Measurements from ENCODE around the gene NKX2-3. TPM values are rescaled to one million over a fixed set of nuclear protein-coding genes. Genes with fewer than 3 reads are reported as not detected.

The NKX2-3 gene
- total and polyA plus RNA-seq, 2 donors from 2014 or later = not detected

- FAIRE-seq (no peak), DNase-seq (no peak)
- Histone ChIP-seq H3K9ac (ENCODE audit: low read length in 3 of 3) (no peak overlapping the region), H3K27ac (ENCODE audit: low read depth in 2 of 2, low read length in 2 of 2) (no peak overlapping the region), H3K27me3 (ENCODE audit: control insufficient read depth, insufficient read depth, low read length) (peaks cover 88% of the 10 kb centered on the region), H3K4me3 (ENCODE audit: low read length in 3 of 3) (no peak overlapping the region), H3K9me3 (ENCODE audit: control insufficient read depth in 2 of 3, insufficient read depth in 1 of 3, low read length in 3 of 3) (no peaks in the 10 kb centered on the region), H3K36me3 (ENCODE audit: control insufficient read depth in 2 of 3, insufficient read depth in 3 of 3, low read length in 3 of 3) (no peaks in the 10 kb centered on the region), H3K4me1 (ENCODE audit: control insufficient read depth in 2 of 3, insufficient read depth in 2 of 3, low read depth in 1 of 3, low read length in 3 of 3) (peaks cover 0 to 2% (median 0%) of the 10 kb centered on the region in 3 donors)
- intact Hi-C loops (cut with DNase I) = no loop called here
- TF ChIP-seq CTCF (IDR thresholded peaks at IDR 0.05; ENCODE audit: borderline replicate concordance, extremely low read depth, insufficient read depth) = no peak
Measured at GRCh38 chr10:99524736-99525380, 7.9 kb upstream of the NKX2-3 start.

GRCh38 chr10:99525897-99526296 is 6.8 kb upstream of the NKX2-3 start:
- Histone ChIP-seq H3K4me1 (ENCODE audit: control insufficient read depth in 2 of 3, insufficient read depth in 2 of 3, low read depth in 1 of 3, low read length in 3 of 3) (peaks cover 0 to 2% (median 0%) of the 10 kb centered on the region in 3 donors), H3K36me3 (ENCODE audit: control insufficient read depth in 2 of 3, insufficient read depth in 3 of 3, low read length in 3 of 3) (no peaks in the 10 kb centered on the region), H3K9ac (ENCODE audit: low read length in 3 of 3) (no peak overlapping the region), H3K4me3 (ENCODE audit: low read length in 3 of 3) (no peak overlapping the region), H3K9me3 (ENCODE audit: control insufficient read depth in 2 of 3, insufficient read depth in 1 of 3, low read length in 3 of 3) (no peaks in the 10 kb centered on the region), H3K27ac (ENCODE audit: low read depth in 2 of 2, low read length in 2 of 2) (no peak overlapping the region), H3K27me3 (ENCODE audit: control insufficient read depth, insufficient read depth, low read length) (peaks cover 91% of the 10 kb centered on the region)
- intact Hi-C loops (cut with DNase I) = no loop called here
- FAIRE-seq = no peak
- DNase-seq = no peak
- no peak for TF ChIP-seq CTCF (IDR thresholded peaks at IDR 0.05; ENCODE audit: borderline replicate concordance, extremely low read depth, insufficient read depth)

- no peak for FAIRE-seq
- intact Hi-C loops (cut with DNase I) = no loop called here
- H3K27ac ChIP-seq (ENCODE audit: low read depth in 2 of 2, low read length in 2 of 2) = no peak overlapping the region
Measured at GRCh38 chr10:99526861-99527504, 5.8 kb upstream of the NKX2-3 start.

More at GRCh38 chr10:99526861-99527504, 5.8 kb upstream of the NKX2-3 start:
- no peak for TF ChIP-seq CTCF (IDR thresholded peaks at IDR 0.05; ENCODE audit: borderline replicate concordance, extremely low read depth, insufficient read depth)
- H3K9me3 ChIP-seq (ENCODE audit: control insufficient read depth in 2 of 3, insufficient read depth in 1 of 3, low read length in 3 of 3) = no peaks in the 10 kb centered on the region
- H3K4me3 ChIP-seq (ENCODE audit: low read length in 3 of 3) = no peak overlapping the region
- peaks cover 90% of the 10 kb centered on the region for H3K27me3 ChIP-seq (ENCODE audit: control insufficient read depth, insufficient read depth, low read length)
- H3K9ac ChIP-seq (ENCODE audit: low read length in 3 of 3) = no peak overlapping the region
- H3K4me1 ChIP-seq (ENCODE audit: control insufficient read depth in 2 of 3, insufficient read depth in 2 of 3, low read depth in 1 of 3, low read length in 3 of 3) = peaks cover 0 to 2% (median 0%) of the 10 kb centered on the region in 3 donors
- no peaks in the 10 kb centered on the region for H3K36me3 ChIP-seq (ENCODE audit: control insufficient read depth in 2 of 3, insufficient read depth in 3 of 3, low read length in 3 of 3)
- no peak for DNase-seq
